GM23248 (cell line): ENCODE measurements around the gene NAA50.

Experiments used
- EZH2 ChIP-seq: fragments of 200-600 bp; sonication (generic); IDR thresholded peaks from 2 replicates; pipeline ENCODE4 v1.6.1; 2018; ENCODE audit warnings: antibody characterized with exemption, mild to moderate bottlenecking; ENCODE audit not compliant: insufficient read depth, poor library complexity, severe bottlenecking
- EZH2phosphoT487 ChIP-seq: fragments of 200-600 bp; sonication (generic); IDR thresholded peaks from 2 replicates; pipeline ENCODE4 v1.6.1; 2018; ENCODE audit warnings: antibody characterized with exemption, moderate library complexity, mild to moderate bottlenecking, low read depth; ENCODE audit not compliant: insufficient read depth

DNA sequence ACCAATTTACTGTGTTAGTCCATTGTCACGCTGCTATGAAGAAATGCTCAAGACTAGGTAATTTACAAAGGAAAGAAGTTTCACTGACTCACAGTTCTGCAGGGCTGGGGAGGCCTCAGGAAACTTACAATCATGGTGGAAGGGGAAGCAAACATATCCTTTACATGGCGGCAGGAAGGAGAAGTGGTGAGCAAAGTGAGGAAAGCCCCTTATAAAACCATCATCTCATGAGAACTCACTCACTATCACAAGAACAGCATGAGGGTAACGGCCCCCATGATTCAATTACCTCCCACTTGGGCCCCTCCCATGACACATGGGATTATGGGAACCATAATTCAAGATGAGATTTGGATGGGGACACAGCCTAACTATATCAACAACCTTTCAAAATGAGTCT lies 69.8 kb downstream of the NAA50 start:
- TF ChIP-seq EZH2 (no peak), EZH2phosphoT487 (no peak)
